GM12891 (cell line): ENCODE results near the gene L3HYPDH.

ENCODE experiments used
- DNase-seq: peaks from one replicate; pipeline ENCODE4 v3.0.0; 2011; ENCODE audit warnings: low spot score; ENCODE audit not compliant: insufficient read length
- FAIRE-seq: peaks from 2 replicates; lab custom pipeline; 2011; peaks lifted over from hg19 to GRCh38; lab: Jason Lieb, UNC
- PAX5 ChIP-seq: IDR thresholded peaks from 2 replicates; pipeline ENCODE4 v1.6.1; 2011; ENCODE audit warnings: low read length, moderate library complexity, mild to moderate bottlenecking; ENCODE audit not compliant: insufficient read depth, severe bottlenecking
- POLR2A ChIP-seq: IDR thresholded peaks from 2 replicates; pipeline ENCODE4 v1.6.1; 2011; ENCODE audit warnings: low read depth, low read length, control low read depth
- POLR2AphosphoS5 ChIP-seq: IDR thresholded peaks from 2 replicates; pipeline ENCODE4 v1.6.1; 2011; ENCODE audit warnings: low read depth, low read length, control low read depth
- POU2F2 ChIP-seq: IDR thresholded peaks from 2 replicates; pipeline ENCODE4 v1.6.1; 2011; ENCODE audit warnings: low read depth, mild to moderate bottlenecking, control low read depth, low read length, moderate library complexity
- SPI1 ChIP-seq: IDR thresholded peaks from 2 replicates; pipeline ENCODE4 v1.6.1; 2011; ENCODE audit warnings: low read depth, low read length, control low read depth
- TAF1 ChIP-seq: IDR thresholded peaks from 2 replicates; pipeline ENCODE4 v1.6.1; 2011; ENCODE audit warnings: low read depth, low read length, control low read depth

The L3HYPDH gene

DNA sequence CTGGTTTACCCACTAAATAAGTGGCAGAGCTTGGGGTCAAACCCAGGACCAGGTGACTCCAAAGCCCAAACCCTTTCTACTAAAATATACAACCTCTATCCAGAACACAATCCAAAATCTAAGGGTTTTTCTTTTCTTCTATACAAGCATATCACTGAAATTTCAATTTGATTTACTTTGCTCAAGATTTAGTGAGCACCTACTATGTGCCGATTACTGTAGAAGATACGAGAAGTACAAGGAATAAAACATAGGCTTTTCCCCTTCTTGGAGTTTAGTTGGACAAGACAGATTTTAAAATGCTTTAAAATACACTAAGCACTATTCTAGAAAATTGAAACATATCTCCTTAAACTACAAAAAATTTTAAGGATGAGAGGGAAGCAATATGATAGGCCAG, 2.8 kb downstream of the L3HYPDH start:
- FAIRE-seq (no peak), DNase-seq (no peak)
- TF ChIP-seq POLR2AphosphoS5 = no peak
- TF ChIP-seq PAX5 = no peak
- no peak for TF ChIP-seq POLR2A
- no peak for TF ChIP-seq TAF1

DNA sequence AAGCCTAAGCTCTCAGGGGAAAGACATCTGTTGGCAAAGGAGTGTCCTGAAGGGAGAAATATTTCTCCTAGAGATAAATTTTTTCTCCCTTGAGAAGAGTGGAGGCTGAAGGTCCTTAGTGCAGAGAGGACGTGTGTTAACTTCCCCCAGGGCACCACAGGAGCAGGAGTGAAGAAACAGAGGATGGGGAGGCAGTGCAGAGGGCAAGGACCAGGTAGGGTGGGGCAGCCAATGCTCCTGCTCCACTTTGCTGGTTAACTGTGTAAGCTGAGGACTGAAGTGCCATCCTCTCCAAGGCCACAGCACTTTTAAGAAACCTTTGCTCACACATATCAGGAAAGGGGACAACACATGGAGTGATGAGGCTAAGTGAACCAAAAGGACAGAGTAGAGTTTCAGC, 4.0 kb downstream of the L3HYPDH start:
- no peak for DNase-seq
- no peak for FAIRE-seq
- TF ChIP-seq SPI1 (no peak), TAF1 (no peak), POU2F2 (no peak), PAX5 (no peak), POLR2AphosphoS5 (no peak), POLR2A (no peak)

DNA sequence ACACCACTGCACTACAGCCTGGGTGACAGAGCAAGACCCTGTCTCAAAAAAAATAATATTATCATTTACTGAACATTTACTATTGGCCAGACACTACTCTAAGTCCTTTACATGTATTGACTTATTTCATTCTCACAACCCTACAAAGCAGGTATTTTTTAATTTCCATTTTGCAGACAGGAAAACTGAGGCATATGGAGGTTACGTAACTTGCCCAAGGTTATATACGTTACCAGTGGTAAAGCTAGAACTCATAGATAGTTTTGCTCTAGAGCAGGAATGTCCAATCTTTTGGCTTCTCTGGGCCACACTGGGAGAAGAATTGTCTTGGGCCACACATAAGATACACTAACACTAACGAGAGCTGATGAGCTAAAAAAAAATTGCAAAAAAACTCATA, 5.7 kb downstream of the L3HYPDH start:
- FAIRE-seq = no peak
- TF ChIP-seq PAX5 (no peak), POLR2AphosphoS5 (no peak), SPI1 (no peak), TAF1 (no peak), POLR2A (no peak), POU2F2 (no peak)
- DNase-seq = no peak

DNA sequence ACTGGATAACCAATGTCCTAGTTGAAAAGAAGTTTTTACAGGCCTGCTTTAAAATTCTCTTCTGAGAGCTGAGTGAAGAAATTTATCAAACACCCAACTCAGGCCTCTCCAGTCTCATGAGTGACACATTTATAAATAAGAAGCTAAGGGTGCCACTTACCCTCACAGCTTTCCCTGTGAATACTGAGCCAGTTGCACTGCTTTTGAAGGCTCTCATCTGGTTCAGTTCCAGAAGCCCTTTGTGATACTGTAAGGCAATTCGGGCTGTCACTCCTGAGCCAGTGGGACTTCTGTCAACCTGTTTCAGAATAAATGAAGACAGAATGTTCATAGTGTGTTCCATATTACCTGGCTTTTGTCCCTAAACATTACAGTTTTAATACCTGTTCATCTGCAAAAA, 8.5 kb downstream of the L3HYPDH start:
- DNase-seq (no peak), FAIRE-seq (no peak)
- no peak for TF ChIP-seq POLR2A
- TF ChIP-seq POLR2AphosphoS5 = no peak
- TF ChIP-seq POU2F2 = no peak
- no peak for TF ChIP-seq PAX5
- TF ChIP-seq SPI1 = no peak
- TF ChIP-seq TAF1 = no peak

DNA sequence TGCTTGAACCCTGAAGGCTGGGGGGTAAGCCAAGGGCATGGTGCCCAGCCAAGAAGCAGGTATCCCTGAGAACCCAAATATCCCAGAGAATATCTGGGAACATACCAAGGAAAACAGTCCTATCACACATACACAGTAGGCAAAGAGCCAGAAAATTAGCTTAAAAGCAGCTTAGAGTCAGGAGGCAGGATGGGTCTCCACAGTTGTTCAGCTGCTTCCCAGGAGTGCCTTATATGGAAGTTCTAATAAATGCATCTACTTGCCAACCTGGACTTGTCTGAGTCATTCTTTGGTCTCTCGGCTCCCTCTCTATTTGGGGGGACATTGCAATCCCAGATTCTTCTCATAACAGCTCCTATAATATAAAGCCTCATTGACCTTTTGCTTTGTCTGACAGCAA, 10.0 kb downstream of the L3HYPDH start:
- no peak for TF ChIP-seq SPI1
- no peak for TF ChIP-seq POLR2AphosphoS5
- no peak for TF ChIP-seq POLR2A
- no peak for TF ChIP-seq TAF1
- TF ChIP-seq POU2F2 = no peak
- TF ChIP-seq PAX5 = no peak
- DNase-seq = no peak
- no peak for FAIRE-seq

DNA sequence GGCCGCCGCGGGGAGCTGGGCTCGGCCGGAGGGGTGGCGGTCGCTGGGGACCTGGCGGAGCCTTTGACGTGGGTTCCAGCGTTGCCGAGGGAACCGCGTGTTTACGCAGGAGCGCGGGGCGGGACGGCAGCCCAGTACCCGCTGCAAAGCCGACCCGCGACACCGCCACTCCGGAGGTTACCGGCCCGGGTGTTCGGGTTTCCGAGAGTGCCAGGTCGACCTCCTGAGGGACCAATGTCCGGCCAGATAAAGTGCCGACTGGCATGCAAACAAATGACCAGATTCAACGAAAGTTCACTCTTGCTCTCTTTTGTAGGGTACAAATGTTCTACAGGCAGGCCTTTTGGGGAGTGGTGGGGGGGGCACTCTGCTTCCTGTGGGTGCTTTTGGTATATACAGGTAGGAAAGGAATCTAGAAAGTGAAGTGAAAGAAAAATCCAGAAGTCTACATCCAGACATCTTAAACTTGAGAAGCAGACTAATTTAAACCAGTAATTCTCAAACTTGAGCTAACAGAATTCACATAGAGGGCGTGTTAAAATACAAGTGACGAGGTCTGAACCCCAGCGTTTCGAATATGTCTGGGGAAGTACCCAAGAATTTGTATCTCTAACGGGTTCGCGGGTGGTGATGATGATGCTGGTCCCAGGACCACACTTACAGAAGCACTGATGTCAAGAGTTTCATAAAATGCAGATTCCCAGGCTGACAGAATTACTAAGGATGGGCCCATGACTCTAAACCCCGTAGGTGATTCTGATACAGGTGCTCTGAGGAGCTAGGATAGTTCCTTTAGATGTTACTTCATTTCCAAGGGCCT, 18.7 kb downstream of the L3HYPDH start, which contains the start of gene GPR135:
Gene GPR135 (minus strand): TSS at position 65 of the 820 bp plus-strand sequence. CDS start 154 bp downstream, outside the sequence.
- FAIRE-seq (no peak), DNase-seq (no peak)
- no peak for TF ChIP-seq TAF1
- TF ChIP-seq POLR2A = no peak
- TF ChIP-seq POU2F2 = no peak
- TF ChIP-seq SPI1 = no peak
- no peak for TF ChIP-seq POLR2AphosphoS5
- TF ChIP-seq PAX5 = no peak

DNA sequence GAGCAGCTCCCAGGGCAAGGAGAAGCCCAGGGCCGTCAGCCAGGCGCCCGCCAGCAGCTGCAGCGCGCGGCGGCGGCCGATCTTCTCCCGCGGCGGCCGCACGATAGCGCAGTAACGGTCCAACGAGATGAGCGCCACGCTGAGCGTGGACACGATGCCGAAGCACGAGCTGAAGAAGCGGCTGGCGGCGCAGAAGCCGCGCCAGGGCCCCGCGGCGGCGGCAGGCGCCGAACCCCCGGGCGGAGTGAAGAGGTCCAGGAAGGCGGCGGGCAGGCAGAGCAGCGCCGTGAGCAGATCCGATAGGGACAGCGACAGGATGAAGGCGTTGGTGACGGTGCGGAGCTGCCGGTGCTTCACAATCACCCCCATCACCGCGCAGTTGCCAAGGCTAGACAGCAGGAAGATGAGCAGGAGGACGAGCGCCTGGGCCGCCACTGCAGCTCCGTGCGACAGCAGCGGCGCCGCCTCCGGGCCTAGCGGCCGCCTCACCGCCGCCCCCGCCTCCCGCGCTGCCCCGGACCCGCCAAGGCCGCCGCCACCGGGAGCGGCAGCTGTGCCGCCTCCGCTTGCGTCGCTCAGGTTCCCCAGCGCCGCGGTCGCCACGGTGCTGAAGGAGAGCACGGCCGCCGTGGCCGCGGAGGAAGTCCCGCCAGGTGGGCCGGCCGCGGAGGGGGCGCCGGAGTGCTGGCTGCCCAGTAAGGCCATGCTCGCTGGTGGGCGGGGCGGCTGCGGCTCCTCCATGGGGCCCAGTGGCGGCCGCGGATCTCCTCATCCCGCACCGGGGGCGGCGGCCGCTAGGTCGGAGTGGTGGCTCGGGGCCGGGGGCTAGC, 19.5 kb downstream of the L3HYPDH start:
- DNase-seq (peak; percentile 64), FAIRE-seq (peak; percentile 93)

DNA sequence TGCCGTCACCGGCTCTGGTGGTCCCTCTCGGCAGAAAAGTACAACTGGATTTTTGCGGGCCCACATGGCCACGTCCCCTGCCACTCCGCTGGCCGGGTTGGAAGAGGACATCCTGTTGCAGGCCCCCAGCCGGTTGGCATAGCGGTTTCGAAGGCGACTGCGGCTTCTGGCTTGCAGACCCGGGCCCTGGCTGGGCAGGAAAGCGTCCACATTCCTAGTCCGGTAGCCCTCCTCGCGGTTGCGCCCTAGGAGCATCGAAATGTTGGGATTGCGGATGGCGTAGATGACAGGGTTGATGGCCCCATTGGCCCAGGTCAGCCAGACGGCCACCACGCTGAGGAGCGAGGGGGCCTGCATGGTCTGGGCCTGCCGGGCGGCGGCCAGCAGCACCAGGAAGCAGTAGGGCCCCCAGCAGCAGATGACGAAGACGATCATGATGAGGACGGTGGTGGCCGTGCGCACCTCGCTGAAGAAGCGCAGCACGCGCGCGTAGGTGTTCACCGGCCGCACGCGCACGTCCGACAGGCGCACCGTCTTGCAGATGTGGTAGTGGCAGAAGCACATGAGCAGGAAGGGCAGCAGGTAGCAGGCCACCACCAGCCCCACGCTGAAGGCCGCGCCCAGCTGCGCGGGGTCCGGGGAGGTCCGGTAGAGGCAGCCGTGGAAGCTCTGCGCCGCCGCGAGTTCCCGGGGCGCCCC, 20.3 kb downstream of the L3HYPDH start:
- DNase-seq (no peak), FAIRE-seq (peak; percentile 28)
- TF ChIP-seq TAF1 (no peak), POLR2AphosphoS5 (no peak), SPI1 (no peak), PAX5 (no peak), POLR2A (no peak)

More for the DNA sequence above, 19.5 kb downstream of the L3HYPDH start:
- no peak for TF ChIP-seq POU2F2
- no peak for TF ChIP-seq PAX5
- no peak for TF ChIP-seq SPI1
- TF ChIP-seq POLR2AphosphoS5 = no peak
- TF ChIP-seq TAF1 = no peak
- TF ChIP-seq POLR2A = no peak

DNA sequence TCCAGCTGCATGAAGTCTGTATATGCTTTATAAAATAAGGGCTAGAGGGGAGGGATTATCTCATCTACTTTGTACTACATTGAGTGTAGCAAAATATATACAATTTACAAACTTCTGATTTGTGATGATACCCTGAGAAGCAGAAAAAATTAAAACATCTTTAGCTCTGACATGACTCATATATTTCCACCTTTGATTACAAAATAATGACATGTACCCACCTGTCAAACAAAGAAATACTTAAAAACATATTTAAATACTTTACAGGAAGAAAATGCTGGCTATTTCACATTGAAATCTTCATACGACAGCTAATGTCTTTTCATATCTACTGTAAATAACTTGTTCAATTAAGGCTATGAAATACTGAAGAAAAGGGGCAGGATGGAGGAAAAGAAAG, 22.3 kb downstream of the L3HYPDH start:
- FAIRE-seq (no peak), DNase-seq (no peak)
- TF ChIP-seq TAF1 (no peak), PAX5 (no peak), POLR2A (no peak), POLR2AphosphoS5 (no peak), SPI1 (no peak)
